Glutamatergic neuron (in vitro differentiated cells): ENCODE measurements around the gene CDH3. TPM values are rescaled to one million over a fixed set of nuclear protein-coding genes. Genes with fewer than 3 reads are reported as not detected.

Source experiments
- DNase-seq: peaks from one replicate; pipeline ENCODE4 v3.0.0; 2022
- H3K27ac Mint-ChIP-seq: one replicate; pipeline ENCODE4 v1.8.0; 2020; ENCODE audit warnings: mild to moderate bottlenecking, mixed read lengths, inconsistent platforms; ENCODE audit not compliant: unreplicated experiment
- H3K27me3 Mint-ChIP-seq: one replicate; pipeline ENCODE4 v1.8.0; 2020; ENCODE audit warnings: mild to moderate bottlenecking, moderate library complexity, mixed read lengths, inconsistent platforms; ENCODE audit not compliant: unreplicated experiment
- H3K36me3 Mint-ChIP-seq: one replicate; pipeline ENCODE4 v1.8.0; 2020; ENCODE audit warnings: mild to moderate bottlenecking, mixed read lengths, inconsistent platforms; ENCODE audit not compliant: unreplicated experiment
- H3K4me1 Mint-ChIP-seq: one replicate; pipeline ENCODE4 v1.8.0; 2020; ENCODE audit warnings: mild to moderate bottlenecking, low read depth, mixed read lengths, inconsistent platforms; ENCODE audit not compliant: unreplicated experiment
- H3K4me3 Mint-ChIP-seq: one replicate; pipeline ENCODE4 v1.8.0; 2020; ENCODE audit warnings: mild to moderate bottlenecking, mixed read lengths, inconsistent platforms; ENCODE audit not compliant: unreplicated experiment
- H3K9me3 Mint-ChIP-seq: one replicate; pipeline ENCODE4 v1.8.0; 2020; ENCODE audit warnings: mild to moderate bottlenecking, moderate library complexity, mixed read lengths, inconsistent platforms; ENCODE audit not compliant: unreplicated experiment
- total RNA-seq: library from RNA; stranded (reverse); fragmentation: NEBNext Ultra II Directional; extraction: Animal tissue kit (Norgen Biotek cat#: 25700); gene quantifications from one replicate; pipeline ENCODE4 v1.2.1, GENCODE V29; 2021; ENCODE audit not compliant: unreplicated experiment
- TF ChIP-seq, protein P1 (sequence below): fragments of 200-600 bp; sonication (generic); IDR thresholded peaks from one replicate; pipeline ENCODE4 v1.5.0; 2021; ENCODE audit not compliant: partially characterized antibody, unreplicated experiment

Gene CDH3
- total RNA-seq, 1 donor from 2014 or later = 1.3 TPM

DNA sequence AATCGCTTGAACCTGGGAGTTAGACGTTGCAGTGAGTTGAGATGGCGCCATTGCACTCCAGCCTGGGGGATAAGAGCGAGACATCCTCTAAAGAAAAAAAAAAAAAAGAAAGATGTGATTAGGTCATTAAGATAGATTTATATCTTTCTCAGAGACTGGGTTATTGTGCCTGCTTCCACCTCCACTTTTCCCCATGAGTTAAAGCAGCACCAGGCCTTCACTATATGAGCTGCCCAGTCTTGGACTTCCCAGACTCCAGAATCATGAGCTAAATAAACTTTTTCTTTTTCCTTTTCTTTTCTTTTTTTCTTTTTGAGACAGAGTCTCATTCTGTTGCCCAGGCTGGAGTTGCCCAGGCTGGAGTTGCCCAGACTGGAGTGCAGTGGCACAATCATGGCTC lies 72.6 kb downstream of the CDH3 start:
- Mint-ChIP-seq H3K36me3 (no peaks in the 10 kb centered on the region), H3K27ac (no peak overlapping the region), H3K9me3 (peaks cover 1% of the 10 kb centered on the region), H3K4me3 (no peak overlapping the region), H3K27me3 (peaks cover 6% of the 10 kb centered on the region), H3K4me1 (no peaks in the 10 kb centered on the region)
- TF ChIP-seq, protein P1, sequence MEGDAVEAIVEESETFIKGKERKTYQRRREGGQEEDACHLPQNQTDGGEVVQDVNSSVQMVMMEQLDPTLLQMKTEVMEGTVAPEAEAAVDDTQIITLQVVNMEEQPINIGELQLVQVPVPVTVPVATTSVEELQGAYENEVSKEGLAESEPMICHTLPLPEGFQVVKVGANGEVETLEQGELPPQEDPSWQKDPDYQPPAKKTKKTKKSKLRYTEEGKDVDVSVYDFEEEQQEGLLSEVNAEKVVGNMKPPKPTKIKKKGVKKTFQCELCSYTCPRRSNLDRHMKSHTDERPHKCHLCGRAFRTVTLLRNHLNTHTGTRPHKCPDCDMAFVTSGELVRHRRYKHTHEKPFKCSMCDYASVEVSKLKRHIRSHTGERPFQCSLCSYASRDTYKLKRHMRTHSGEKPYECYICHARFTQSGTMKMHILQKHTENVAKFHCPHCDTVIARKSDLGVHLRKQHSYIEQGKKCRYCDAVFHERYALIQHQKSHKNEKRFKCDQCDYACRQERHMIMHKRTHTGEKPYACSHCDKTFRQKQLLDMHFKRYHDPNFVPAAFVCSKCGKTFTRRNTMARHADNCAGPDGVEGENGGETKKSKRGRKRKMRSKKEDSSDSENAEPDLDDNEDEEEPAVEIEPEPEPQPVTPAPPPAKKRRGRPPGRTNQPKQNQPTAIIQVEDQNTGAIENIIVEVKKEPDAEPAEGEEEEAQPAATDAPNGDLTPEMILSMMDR = no peak
- no peak for DNase-seq

DNA sequence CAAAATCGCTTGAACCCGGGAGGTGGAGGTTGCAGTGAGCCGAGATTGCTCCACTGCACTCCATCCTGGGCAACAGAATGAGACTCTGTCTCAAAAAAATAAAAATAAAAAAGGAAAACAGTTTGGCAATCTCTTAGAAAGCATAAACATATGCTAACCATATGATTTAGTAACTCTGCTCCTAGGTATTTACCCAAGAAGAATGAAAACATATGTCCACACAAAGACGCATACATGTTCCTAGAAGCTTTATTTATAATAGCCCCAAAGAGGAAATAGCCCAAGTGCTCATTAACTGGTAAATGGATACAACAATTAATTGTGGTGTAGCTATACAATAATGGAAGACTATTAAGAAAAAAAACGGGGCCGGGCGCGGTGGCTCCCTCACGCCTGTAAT lies 73.5 kb downstream of the CDH3 start:
- H3K9me3 Mint-ChIP-seq = peaks cover 1% of the 10 kb centered on the region
- H3K36me3 Mint-ChIP-seq = no peaks in the 10 kb centered on the region
- H3K27ac Mint-ChIP-seq = no peak overlapping the region
- H3K27me3 Mint-ChIP-seq = peaks cover 6% of the 10 kb centered on the region
- no peaks in the 10 kb centered on the region for H3K4me1 Mint-ChIP-seq
- TF ChIP-seq, protein P1 = no peak
- H3K4me3 Mint-ChIP-seq = no peak overlapping the region
- DNase-seq = no peak

DNA sequence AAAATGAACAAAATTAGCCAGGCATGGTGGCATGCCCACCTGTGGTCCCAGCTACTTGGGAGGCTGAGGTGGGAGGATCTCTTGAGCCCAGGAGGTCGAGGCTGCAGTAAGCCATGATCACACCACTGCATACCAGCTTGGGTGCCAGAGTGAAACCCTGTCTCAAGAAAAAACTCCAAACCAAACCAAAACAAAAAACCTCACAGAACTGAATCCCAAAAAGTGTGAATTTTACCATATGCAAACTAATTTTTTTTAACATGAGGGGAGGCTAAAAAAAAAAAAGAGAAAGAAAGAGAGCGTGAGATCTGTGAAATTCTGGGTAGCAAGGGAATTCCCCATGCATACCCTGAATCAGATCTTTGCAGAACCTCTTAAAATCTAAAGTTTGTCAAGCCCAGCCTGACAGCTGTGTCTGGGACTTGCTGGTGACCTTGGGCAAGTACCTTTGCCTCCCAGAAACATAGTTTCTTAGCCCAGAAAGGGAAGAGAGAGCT lies 74.9 kb downstream of the CDH3 start:
- Mint-ChIP-seq H3K4me1 (no peaks in the 10 kb centered on the region), H3K4me3 (no peak overlapping the region), H3K9me3 (peaks cover 1% of the 10 kb centered on the region), H3K36me3 (no peaks in the 10 kb centered on the region), H3K27ac (no peak overlapping the region), H3K27me3 (no peaks in the 10 kb centered on the region)
- TF ChIP-seq, protein P1 = no peak
- no peak for DNase-seq

DNA sequence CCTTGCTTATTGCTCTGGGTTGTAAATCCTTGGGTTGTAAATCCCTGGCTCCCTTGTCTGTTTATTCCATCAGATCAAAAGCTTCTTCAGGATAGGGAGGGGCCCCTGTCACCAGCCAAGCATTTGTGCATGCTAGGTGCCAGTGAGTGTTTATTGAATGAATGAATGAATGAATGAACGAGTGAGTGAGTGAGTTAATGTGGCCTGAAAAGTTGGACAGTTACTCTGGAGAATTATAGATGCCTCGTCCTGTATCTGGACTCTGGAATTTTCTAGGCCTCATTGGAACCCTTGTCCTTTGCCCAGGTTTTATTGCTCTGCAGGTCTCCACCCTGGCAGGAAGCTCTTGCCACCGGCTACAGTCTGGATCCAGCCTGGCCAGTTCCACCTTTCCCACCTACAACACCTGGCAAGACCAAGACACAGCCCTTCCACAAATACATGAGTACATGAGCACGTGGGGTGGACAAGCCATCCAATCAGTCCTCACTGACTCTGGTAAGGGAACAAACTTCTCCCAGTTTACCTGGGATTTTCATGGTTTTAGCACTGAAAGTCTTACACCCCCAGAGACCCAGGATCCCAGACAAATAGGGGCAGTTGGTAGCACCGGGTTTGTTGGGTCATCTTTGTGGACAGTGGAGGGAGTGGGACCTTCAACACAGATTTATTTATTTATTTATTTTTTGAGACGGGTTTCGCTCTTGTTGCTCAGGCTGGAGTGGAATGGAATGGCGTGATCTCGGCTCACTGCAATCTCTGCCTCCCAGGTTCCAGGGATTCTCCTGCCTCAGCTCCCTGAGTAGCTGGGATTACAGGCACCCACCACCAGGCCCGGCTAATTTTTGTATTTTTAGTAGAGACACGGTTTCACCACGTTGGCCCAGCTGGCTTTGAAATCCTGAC lies 77.3 kb downstream of the CDH3 start:
- no peak overlapping the region for H3K27ac Mint-ChIP-seq
- no peaks in the 10 kb centered on the region for H3K36me3 Mint-ChIP-seq
- TF ChIP-seq, protein P1 = no peak
- H3K27me3 Mint-ChIP-seq = no peaks in the 10 kb centered on the region
- no peak for DNase-seq
- H3K4me3 Mint-ChIP-seq = no peak overlapping the region
- peaks cover 1% of the 10 kb centered on the region for H3K9me3 Mint-ChIP-seq
- no peaks in the 10 kb centered on the region for H3K4me1 Mint-ChIP-seq

DNA sequence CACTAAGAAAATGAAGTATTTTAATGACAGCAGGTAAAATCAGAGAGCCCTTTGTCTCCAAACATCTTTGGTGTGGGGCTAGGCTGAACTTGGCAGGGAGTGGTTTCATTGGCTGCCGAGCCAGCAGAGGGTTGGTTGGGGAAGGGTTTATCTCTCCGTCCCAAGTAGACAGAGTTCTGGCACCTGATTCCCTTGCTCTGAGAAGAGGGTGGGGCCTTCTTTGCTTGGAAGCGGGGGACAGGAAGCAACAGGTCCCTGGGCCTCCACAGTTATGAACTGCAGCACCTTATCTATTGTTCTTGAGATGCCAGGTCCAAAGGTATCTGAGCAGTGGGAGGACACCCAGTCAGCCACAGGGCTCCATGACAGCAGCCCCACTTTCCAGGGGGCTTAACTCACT lies 79.7 kb downstream of the CDH3 start:
- peaks cover 2% of the 10 kb centered on the region for H3K27me3 Mint-ChIP-seq

More for the DNA sequence above, 79.7 kb downstream of the CDH3 start:
- no peak for DNase-seq
- Mint-ChIP-seq H3K27ac (no peak overlapping the region), H3K4me3 (no peak overlapping the region), H3K4me1 (no peaks in the 10 kb centered on the region), H3K9me3 (no peaks in the 10 kb centered on the region), H3K36me3 (no peaks in the 10 kb centered on the region)
- TF ChIP-seq, protein P1 = no peak
